ENCODE data around the gene SFRP2. TPM values are rescaled to one million over a fixed set of nuclear protein-coding genes. Genes with fewer than 3 reads are reported as not detected.

The SFRP2 gene
- total RNA-seq, 6 experiments from 2014 or later: not detected

DNA sequence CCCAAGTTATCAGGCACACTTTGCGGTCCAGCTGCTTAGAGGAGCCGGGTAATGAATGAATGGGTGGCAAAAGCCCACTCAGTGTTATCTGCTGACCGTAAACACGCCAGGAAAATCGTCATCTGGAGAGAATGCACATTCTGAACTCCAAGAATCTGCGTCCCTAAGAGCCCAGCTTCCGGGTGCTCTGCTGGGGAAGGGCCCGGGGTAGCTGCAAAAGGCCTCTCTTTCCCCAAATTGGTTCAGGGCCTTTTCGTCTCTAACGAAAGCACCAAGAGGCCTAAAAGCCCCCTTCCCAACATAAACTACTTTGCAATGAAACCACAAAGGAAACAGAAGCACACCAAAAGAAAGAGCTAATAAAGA is 1.6 kb upstream of the SFRP2 start:
- no peak overlapping the region; the same call in 1 of the 2 replicates for H3K4me3 Mint-ChIP-seq
- H3K4me1 Mint-ChIP-seq (ENCODE audit: low read depth): no peaks in the 10 kb centered on the region; the same call in 1 of the 2 replicates
- DNase-seq: no peak
- no peak for TF ChIP-seq CTCF (IDR thresholded peaks at IDR 0.05)
- H3K9me3 Mint-ChIP-seq: no peaks in the 10 kb centered on the region
- H3K36me3 Mint-ChIP-seq (ENCODE audit: low read depth): no peaks in the 10 kb centered on the region
- peaks cover 59% of the 10 kb centered on the region for H3K27me3 Mint-ChIP-seq (ENCODE audit: insufficient read depth)
- H3K27ac Mint-ChIP-seq: no peak overlapping the region

DNA sequence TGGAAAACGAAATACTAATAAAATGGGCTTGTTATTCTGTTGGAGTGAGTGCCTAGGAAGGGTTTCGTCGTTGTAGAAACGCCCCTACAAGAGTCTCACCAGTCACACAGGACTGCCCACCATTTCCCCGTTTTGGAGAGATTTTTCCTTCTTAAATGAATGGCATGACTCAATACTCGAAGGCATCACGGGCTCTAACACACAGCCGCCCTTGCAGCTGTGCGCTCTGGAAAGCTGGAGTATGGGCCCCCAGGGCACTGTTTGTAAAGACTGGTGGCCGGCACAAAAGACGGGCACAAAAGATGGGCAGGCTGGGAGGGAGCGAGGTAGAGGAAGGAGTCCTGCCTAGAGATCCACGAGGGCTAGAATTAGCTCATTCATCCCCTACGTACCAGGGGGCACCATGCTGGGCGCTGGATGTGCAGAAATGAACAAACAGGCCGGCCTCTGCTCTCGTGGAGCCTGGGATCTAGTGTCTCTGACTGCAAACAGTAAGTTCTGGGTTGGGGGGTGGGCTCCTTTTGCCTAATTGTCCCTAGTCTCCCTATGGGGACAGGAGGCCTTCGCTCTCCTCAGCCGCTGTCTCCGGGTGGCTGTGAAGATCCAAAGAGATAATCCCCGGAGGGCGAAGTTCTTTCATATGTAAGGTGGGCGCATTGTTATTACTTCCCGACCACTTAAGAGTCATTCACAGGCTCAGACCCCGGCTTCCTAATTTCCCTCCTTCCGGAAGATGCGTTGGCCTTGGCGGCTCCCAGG is 1.0 kb upstream of the SFRP2 start:
- Mint-ChIP-seq H3K4me3 (no peak overlapping the region), H3K27me3 (ENCODE audit: insufficient read depth) (peaks cover 58% of the 10 kb centered on the region), H3K36me3 (ENCODE audit: low read depth) (no peaks in the 10 kb centered on the region), H3K9me3 (no peaks in the 10 kb centered on the region), H3K27ac (no peak overlapping the region), H3K4me1 (ENCODE audit: low read depth) (no peaks in the 10 kb centered on the region; the same call in 1 of the 2 replicates)
- TF ChIP-seq CTCF (IDR thresholded peaks at IDR 0.05): no peak
- DNase-seq: no peak

- H3K4me3 Mint-ChIP-seq: no peak overlapping the region
- H3K4me1 Mint-ChIP-seq (ENCODE audit: low read depth): no peaks in the 10 kb centered on the region; the same call in 1 of the 2 replicates
- H3K27ac Mint-ChIP-seq: no peak overlapping the region
- H3K36me3 Mint-ChIP-seq (ENCODE audit: low read depth): no peaks in the 10 kb centered on the region
- DNase-seq: no peak
- TF ChIP-seq CTCF (IDR thresholded peaks at IDR 0.05): no peak
- H3K27me3 Mint-ChIP-seq (ENCODE audit: insufficient read depth): peaks cover 51% of the 10 kb centered on the region
- H3K9me3 Mint-ChIP-seq: no peaks in the 10 kb centered on the region
These were observed 851 bp downstream of the SFRP2 start for GRCh38 chr4:153788051-153788412.

DNA sequence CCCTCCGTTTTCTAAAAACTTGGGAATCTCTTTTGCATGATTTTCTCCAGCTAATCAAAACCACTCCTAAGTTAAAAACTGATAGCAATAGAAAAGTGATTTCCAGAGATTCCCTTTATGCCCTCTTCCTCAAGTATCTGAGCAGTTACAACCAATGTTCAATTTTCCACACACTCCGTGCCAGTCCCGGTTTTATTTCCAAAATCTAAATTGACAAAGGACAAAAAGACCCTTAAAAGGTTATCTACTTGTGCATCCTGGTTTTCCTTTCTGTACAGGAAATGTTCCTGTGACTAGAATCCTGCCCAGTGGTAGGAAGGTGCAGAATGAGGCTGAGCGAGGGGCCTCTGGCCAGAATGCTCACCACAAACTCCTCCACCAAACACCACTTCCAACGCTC is 1.3 kb downstream of the SFRP2 start:
- Mint-ChIP-seq H3K27me3 (ENCODE audit: insufficient read depth) (peaks cover 47% of the 10 kb centered on the region), H3K36me3 (ENCODE audit: low read depth) (no peaks in the 10 kb centered on the region), H3K4me3 (no peak overlapping the region), H3K4me1 (ENCODE audit: low read depth) (peaks cover 2% of the 10 kb centered on the region), H3K9me3 (no peaks in the 10 kb centered on the region), H3K27ac (no peak overlapping the region)
- no peak for TF ChIP-seq CTCF (IDR thresholded peaks at IDR 0.05)
- DNase-seq: no peak

DNA sequence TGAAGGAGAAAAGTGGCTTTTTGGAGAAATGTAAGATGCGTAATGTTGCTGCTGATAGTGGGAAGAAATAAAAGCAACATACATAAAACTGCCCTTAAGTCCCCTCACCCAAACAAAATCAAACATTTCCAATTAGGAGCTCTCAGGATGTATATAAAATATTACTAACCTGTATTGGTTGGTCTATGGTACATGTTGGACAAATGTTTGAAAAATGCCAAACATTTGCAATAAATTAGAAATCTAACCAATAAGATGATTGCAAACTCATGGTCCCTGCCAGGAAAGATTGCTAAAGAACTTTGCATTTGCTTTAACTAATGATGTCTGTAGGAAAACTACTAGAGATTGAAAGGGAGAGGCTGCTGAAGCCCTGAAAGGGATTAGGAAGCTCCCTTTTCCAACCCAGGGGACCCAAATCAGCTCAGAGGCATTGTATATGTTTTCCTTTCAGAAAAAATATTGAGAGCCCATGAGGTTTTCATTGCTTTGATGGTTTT is 1.8 kb downstream of the SFRP2 start:
- H3K27me3 Mint-ChIP-seq (ENCODE audit: insufficient read depth): peaks cover 45% of the 10 kb centered on the region
- H3K4me1 Mint-ChIP-seq (ENCODE audit: low read depth): peaks cover 6% of the 10 kb centered on the region
- H3K27ac Mint-ChIP-seq: no peak overlapping the region
- H3K4me3 Mint-ChIP-seq: no peak overlapping the region
- H3K36me3 Mint-ChIP-seq (ENCODE audit: low read depth): no peaks in the 10 kb centered on the region
- TF ChIP-seq CTCF (IDR thresholded peaks at IDR 0.05): no peak
- DNase-seq: no peak
- H3K9me3 Mint-ChIP-seq: no peaks in the 10 kb centered on the region
